ENCODE data around the gene KIRREL3.

GRCh38 chr11:126548581-126549550 lies 451.7 kb downstream of the KIRREL3 start:
- TF ChIP-seq, protein P1, sequence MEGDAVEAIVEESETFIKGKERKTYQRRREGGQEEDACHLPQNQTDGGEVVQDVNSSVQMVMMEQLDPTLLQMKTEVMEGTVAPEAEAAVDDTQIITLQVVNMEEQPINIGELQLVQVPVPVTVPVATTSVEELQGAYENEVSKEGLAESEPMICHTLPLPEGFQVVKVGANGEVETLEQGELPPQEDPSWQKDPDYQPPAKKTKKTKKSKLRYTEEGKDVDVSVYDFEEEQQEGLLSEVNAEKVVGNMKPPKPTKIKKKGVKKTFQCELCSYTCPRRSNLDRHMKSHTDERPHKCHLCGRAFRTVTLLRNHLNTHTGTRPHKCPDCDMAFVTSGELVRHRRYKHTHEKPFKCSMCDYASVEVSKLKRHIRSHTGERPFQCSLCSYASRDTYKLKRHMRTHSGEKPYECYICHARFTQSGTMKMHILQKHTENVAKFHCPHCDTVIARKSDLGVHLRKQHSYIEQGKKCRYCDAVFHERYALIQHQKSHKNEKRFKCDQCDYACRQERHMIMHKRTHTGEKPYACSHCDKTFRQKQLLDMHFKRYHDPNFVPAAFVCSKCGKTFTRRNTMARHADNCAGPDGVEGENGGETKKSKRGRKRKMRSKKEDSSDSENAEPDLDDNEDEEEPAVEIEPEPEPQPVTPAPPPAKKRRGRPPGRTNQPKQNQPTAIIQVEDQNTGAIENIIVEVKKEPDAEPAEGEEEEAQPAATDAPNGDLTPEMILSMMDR (IDR thresholded peaks at IDR 0.05): no peak
- TF ChIP-seq POLR2A (IDR thresholded peaks at IDR 0.05) (no peak), POLR2AphosphoS5 (IDR thresholded peaks at IDR 0.05) (no peak)
